ENCODE measurements around the gene SIPA1L3. TPM values are rescaled to one million over a fixed set of nuclear protein-coding genes. Genes with fewer than 3 reads are reported as not detected.

The SIPA1L3 gene
- total and polyA plus RNA-seq, 2 experiments from 2014 or later = 15.7 to 54.1 TPM

GRCh38 chr19:38073841-38074685 lies 167.1 kb downstream of the SIPA1L3 start:
- DNase-seq (ENCODE audit: low spot score) (peak; percentile 81), ATAC-seq (peak; percentile 99)
- no peak overlapping the region for H3K4me3 ChIP-seq
- no peak overlapping the region for H2AFZ ChIP-seq
- H3K4me2 ChIP-seq = no peak overlapping the region
- no peaks in the 10 kb centered on the region; the same call in 1 of the 2 replicates for H3K79me2 ChIP-seq (replicated peaks; ENCODE audit: insufficient read depth)
- peaks cover 5% of the 10 kb centered on the region; the same call in 2 of the 3 replicates for H3K36me3 Mint-ChIP-seq (ENCODE audit: low read depth)
- H3K9me2 ChIP-seq (ENCODE audit: insufficient read depth) = no peaks in the 10 kb centered on the region
- TF ChIP-seq JUNB (IDR thresholded peaks at IDR 0.05; ENCODE audit: unreplicated experiment) = no peak
- TF ChIP-seq ZNF114 (CRISPR knock-in tag; IDR thresholded peaks at IDR 0.05) = no peak
- peak; percentile 63 to 90 for TF ChIP-seq CTCF (conservative IDR thresholded peaks at IDR 0.05; ENCODE audit: low read depth in 2 of 2)
- no peaks in the 10 kb centered on the region for H3F3A ChIP-seq (replicated peaks; ENCODE audit: low read depth)
- no peak overlapping the region for H3K4me3 Mint-ChIP-seq
- peaks cover 8% of the 10 kb centered on the region for H3K4me1 Mint-ChIP-seq
- no peaks in the 10 kb centered on the region for H4K20me1 ChIP-seq (replicated peaks; ENCODE audit: insufficient read depth)
- no peaks in the 10 kb centered on the region for H3K36me3 ChIP-seq (ENCODE audit: insufficient read depth)
- 0 out of 2 replicates have a peak overlapping the region, but pooled peaks have one; percentile 66 for H3K27ac ChIP-seq (ENCODE audit: low read depth)
- no peaks in the 10 kb centered on the region for H3K4me1 ChIP-seq (ENCODE audit: insufficient read depth)
- 0 out of 2 replicates have a peak overlapping the region, but pooled peaks have one; percentile 47 for H3K27ac Mint-ChIP-seq
- H3K27me3 Mint-ChIP-seq (ENCODE audit: insufficient read depth, low read depth, poor library complexity) = peaks cover 9% of the 10 kb centered on the region
- H3K9me3 Mint-ChIP-seq = peaks cover 2% of the 10 kb centered on the region; the same call in 2 of the 3 replicates
- no peaks in the 10 kb centered on the region for H3K27me3 ChIP-seq (ENCODE audit: insufficient read depth)

GRCh38 chr19:38076337-38076736 lies 169.3 kb downstream of the SIPA1L3 start:
- H3K27ac Mint-ChIP-seq = no peak overlapping the region
- Histone ChIP-seq H3K27ac (ENCODE audit: low read depth) (no peak overlapping the region), H2AFZ (no peak overlapping the region), H3K4me2 (no peak overlapping the region), H3F3A (replicated peaks; ENCODE audit: low read depth) (no peaks in the 10 kb centered on the region), H3K36me3 (ENCODE audit: insufficient read depth) (no peaks in the 10 kb centered on the region), H4K20me1 (replicated peaks; ENCODE audit: insufficient read depth) (no peaks in the 10 kb centered on the region), H3K9me2 (ENCODE audit: insufficient read depth) (no peaks in the 10 kb centered on the region), H3K4me3 (no peak overlapping the region), H3K4me1 (ENCODE audit: insufficient read depth) (peaks cover 9% of the 10 kb centered on the region; the same call in 1 of the 2 replicates), H3K79me2 (replicated peaks; ENCODE audit: insufficient read depth) (no peaks in the 10 kb centered on the region; the same call in 1 of the 2 replicates), H3K27me3 (ENCODE audit: insufficient read depth) (no peaks in the 10 kb centered on the region)
- TF ChIP-seq STAT1 (IDR thresholded peaks at IDR 0.05; ENCODE audit: unreplicated experiment) (no peak), JUNB (IDR thresholded peaks at IDR 0.05; ENCODE audit: unreplicated experiment) (no peak), EZH2 (IDR thresholded peaks at IDR 0.05; ENCODE audit: low read depth, unreplicated experiment) (no peak), CREB1 (CRISPR knock-in tag; IDR thresholded peaks at IDR 0.05; ENCODE audit: low read depth) (no peak), ZNF331 (CRISPR knock-in tag; IDR thresholded peaks at IDR 0.05; ENCODE audit: low read depth) (no peak), ZNF114 (CRISPR knock-in tag; IDR thresholded peaks at IDR 0.05) (no peak), EZH2phosphoT487 (IDR thresholded peaks at IDR 0.05; ENCODE audit: unreplicated experiment) (no peak), ETS1 (IDR thresholded peaks at IDR 0.05) (no peak), CTCF (conservative IDR thresholded peaks at IDR 0.05; ENCODE audit: low read depth in 2 of 2) (no peak), REST (IDR thresholded peaks at IDR 0.05; ENCODE audit: unreplicated experiment) (no peak)
- H3K4me1 Mint-ChIP-seq = peaks cover 22% of the 10 kb centered on the region
- peaks cover 5% of the 10 kb centered on the region; the same call in 2 of the 3 replicates for H3K36me3 Mint-ChIP-seq (ENCODE audit: low read depth)
- H3K27me3 Mint-ChIP-seq (ENCODE audit: insufficient read depth, low read depth, poor library complexity) = peaks cover 4% of the 10 kb centered on the region
- H3K9me3 Mint-ChIP-seq = no peaks in the 10 kb centered on the region; the same call in none of the 3 replicates
- no peak for DNase-seq (ENCODE audit: low spot score)
- ATAC-seq = no peak
- no peak overlapping the region for H3K4me3 Mint-ChIP-seq

Data from GM23338 (cell line).